WTC11 (cell line): ENCODE measurements around the gene F10. TPM values are rescaled to one million over a fixed set of nuclear protein-coding genes. Genes with fewer than 3 reads are reported as not detected.

Experiments
- ATAC-seq: fragments of 200-7000 bp; cut with Tn5 transposase; 2 replicates; pipeline ENCODE4 v1.10.0; 2021; ENCODE audit warnings: mild to moderate bottlenecking, moderate library complexity
- CTCF ChIA-PET: fragments of 300-600 bp; sonication (Branson Sonifier 250); formaldehyde crosslinking; loops from one replicate; lab custom pipeline; 2021; ENCODE audit warnings: antibody characterized with exemption; lab: Charles Lee
- POLR2A ChIA-PET: fragments of 350-600 bp; sonication (Branson Sonifier 250); formaldehyde crosslinking; loops from one replicate; lab custom pipeline; 2021; ENCODE audit warnings: antibody characterized with exemption; lab: Charles Lee
- DNase-seq: peaks from one replicate; pipeline ENCODE4 v3.0.0; 2021; ENCODE audit warnings: low spot score
- H3K27ac Mint-ChIP-seq: 2 replicates; pipeline ENCODE4 v1.8.0; 2021; ENCODE audit warnings: mixed read lengths
- H3K27me3 Mint-ChIP-seq: 2 replicates; pipeline ENCODE4 v1.8.0; 2021; ENCODE audit warnings: low read depth, mild to moderate bottlenecking, moderate library complexity, mixed read lengths
- H3K36me3 Mint-ChIP-seq: 2 replicates; pipeline ENCODE4 v1.8.0; 2021; ENCODE audit warnings: mixed read lengths
- H3K4me1 Mint-ChIP-seq: 2 replicates; pipeline ENCODE4 v1.8.0; 2022; ENCODE audit warnings: mixed read lengths
- H3K4me3 Mint-ChIP-seq: 2 replicates; pipeline ENCODE4 v1.8.0; 2021; ENCODE audit warnings: mild to moderate bottlenecking, moderate library complexity, mixed read lengths
- H3K9me3 Mint-ChIP-seq: 2 replicates; pipeline ENCODE4 v1.8.0; 2021; ENCODE audit warnings: mixed read lengths
- ARID4B ChIP-seq: sonication (generic); formaldehyde crosslinking; IDR thresholded peaks from 2 replicates; pipeline ENCODE4 v1.8.0; 2023; ENCODE audit warnings: missing genetic modification reagents, mild to moderate bottlenecking, borderline replicate concordance
- ATF3 ChIP-seq: sonication (generic); formaldehyde crosslinking; conservative IDR thresholded peaks from 2 replicates; pipeline ENCODE4 v1.8.1; 2022; ENCODE audit warnings: mild to moderate bottlenecking, missing genetic modification reagents
- CBFB ChIP-seq: sonication (generic); formaldehyde crosslinking; IDR thresholded peaks from 2 replicates; pipeline ENCODE4 v1.8.1; 2022; ENCODE audit warnings: mild to moderate bottlenecking, low read depth, missing genetic modification reagents
- FOXJ3 ChIP-seq: sonication (generic); formaldehyde crosslinking; IDR thresholded peaks from 2 replicates; pipeline ENCODE4 v1.9.0; 2021; ENCODE audit warnings: missing genetic modification reagents, mild to moderate bottlenecking, borderline replicate concordance
- GTF2I ChIP-seq: fragments of 250-450 bp; sonication (Bioruptor Pico); conservative IDR thresholded peaks from 2 replicates; pipeline ENCODE4 v1.4.0; 2021; ENCODE audit warnings: mild to moderate bottlenecking
- MYBL2 ChIP-seq: sonication (generic); formaldehyde crosslinking; IDR thresholded peaks from 2 replicates; pipeline ENCODE4 v1.8.1; 2023; ENCODE audit warnings: mild to moderate bottlenecking, moderate library complexity, missing genetic modification reagents
- NFATC4 ChIP-seq: fragments of 250-450 bp; sonication (Bioruptor Pico); IDR thresholded peaks from 2 replicates; pipeline ENCODE4 v1.9.0; 2021; ENCODE audit warnings: mild to moderate bottlenecking
- NR1H2 ChIP-seq: sonication (generic); formaldehyde crosslinking; IDR thresholded peaks from 2 replicates; pipeline ENCODE4 v1.9.0; 2021; ENCODE audit warnings: mild to moderate bottlenecking, moderate library complexity, missing genetic modification reagents
- PRDM15 ChIP-seq: sonication (generic); formaldehyde crosslinking; IDR thresholded peaks from 2 replicates; pipeline ENCODE4 v1.8.0; 2022; ENCODE audit warnings: missing genetic modification reagents
- RORB ChIP-seq: fragments of 250-450 bp; sonication (Bioruptor Pico); IDR thresholded peaks from 2 replicates; pipeline ENCODE4 v1.9.0; 2021; ENCODE audit warnings: mild to moderate bottlenecking
- SMAD3 ChIP-seq: sonication (generic); formaldehyde crosslinking; IDR thresholded peaks from 2 replicates; pipeline ENCODE4 v1.8.0; 2022; ENCODE audit warnings: missing genetic modification reagents, mild to moderate bottlenecking, borderline replicate concordance
- TP53 ChIP-seq: sonication (generic); formaldehyde crosslinking; IDR thresholded peaks from 2 replicates; pipeline ENCODE4 v1.8.1; 2023; ENCODE audit warnings: mild to moderate bottlenecking, missing genetic modification reagents
- ZNF416 ChIP-seq: fragments of 250-450 bp; sonication (Bioruptor Pico); IDR thresholded peaks from 2 replicates; pipeline ENCODE4 v1.9.0; 2021; ENCODE audit warnings: mild to moderate bottlenecking, inconsistent platforms
- total RNA-seq: library from RNA; stranded (reverse); gene quantifications from 3 replicates; pipeline ENCODE4 v1.2.3, GENCODE V29; 2021
- TF ChIP-seq, protein P1 (sequence below): sonication (generic); formaldehyde crosslinking; IDR thresholded peaks from 2 replicates; pipeline ENCODE4 v1.8.1; 2023; ENCODE audit warnings: mild to moderate bottlenecking, missing genetic modification reagents, moderate library complexity
- TF ChIP-seq, protein P2 (sequence below): sonication (generic); formaldehyde crosslinking; IDR thresholded peaks from 2 replicates; pipeline ENCODE4 v1.8.1; 2023; ENCODE audit warnings: mild to moderate bottlenecking, moderate library complexity, missing genetic modification reagents
- TF ChIP-seq, protein P3 (sequence below): sonication (generic); formaldehyde crosslinking; IDR thresholded peaks from 2 replicates; pipeline ENCODE4 v1.8.1; 2022; ENCODE audit warnings: mild to moderate bottlenecking, moderate library complexity, missing genetic modification reagents
- TF ChIP-seq, protein P4 (sequence below): fragments of 250-450 bp; sonication (Bioruptor Pico); IDR thresholded peaks from 2 replicates; pipeline ENCODE4 v1.9.0; 2021; ENCODE audit warnings: mild to moderate bottlenecking

F10 gene
- total RNA-seq, 1 experiment from 2014 or later = 0.87 TPM

- Mint-ChIP-seq H3K4me1 (peaks cover 9% of the 10 kb centered on the region), H3K4me3 (no peak overlapping the region), H3K9me3 (no peaks in the 10 kb centered on the region), H3K27ac (no peak overlapping the region), H3K36me3 (no peaks in the 10 kb centered on the region), H3K27me3 (no peaks in the 10 kb centered on the region; the same call in 1 of the 2 replicates)
- ChIA-PET CTCF (no interaction called here), POLR2A (no interaction called here)
- ATAC-seq (no peak), DNase-seq (no peak)
- TF ChIP-seq, protein P1, sequence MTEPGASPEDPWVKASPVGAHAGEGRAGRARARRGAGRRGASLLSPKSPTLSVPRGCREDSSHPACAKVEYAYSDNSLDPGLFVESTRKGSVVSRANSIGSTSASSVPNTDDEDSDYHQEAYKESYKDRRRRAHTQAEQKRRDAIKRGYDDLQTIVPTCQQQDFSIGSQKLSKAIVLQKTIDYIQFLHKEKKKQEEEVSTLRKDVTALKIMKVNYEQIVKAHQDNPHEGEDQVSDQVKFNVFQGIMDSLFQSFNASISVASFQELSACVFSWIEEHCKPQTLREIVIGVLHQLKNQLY (CRISPR knock-in tag) = no peak
- TF ChIP-seq NFATC4 (CRISPR knock-in tag) (no peak), ZNF416 (CRISPR knock-in tag) (no peak), PRDM15 (CRISPR knock-in tag) (no peak), GTF2I (CRISPR knock-in tag) (no peak), CBFB (no peak), SMAD3 (CRISPR knock-in tag) (no peak), TP53 (CRISPR knock-in tag) (no peak)
- TF ChIP-seq, protein P2, sequence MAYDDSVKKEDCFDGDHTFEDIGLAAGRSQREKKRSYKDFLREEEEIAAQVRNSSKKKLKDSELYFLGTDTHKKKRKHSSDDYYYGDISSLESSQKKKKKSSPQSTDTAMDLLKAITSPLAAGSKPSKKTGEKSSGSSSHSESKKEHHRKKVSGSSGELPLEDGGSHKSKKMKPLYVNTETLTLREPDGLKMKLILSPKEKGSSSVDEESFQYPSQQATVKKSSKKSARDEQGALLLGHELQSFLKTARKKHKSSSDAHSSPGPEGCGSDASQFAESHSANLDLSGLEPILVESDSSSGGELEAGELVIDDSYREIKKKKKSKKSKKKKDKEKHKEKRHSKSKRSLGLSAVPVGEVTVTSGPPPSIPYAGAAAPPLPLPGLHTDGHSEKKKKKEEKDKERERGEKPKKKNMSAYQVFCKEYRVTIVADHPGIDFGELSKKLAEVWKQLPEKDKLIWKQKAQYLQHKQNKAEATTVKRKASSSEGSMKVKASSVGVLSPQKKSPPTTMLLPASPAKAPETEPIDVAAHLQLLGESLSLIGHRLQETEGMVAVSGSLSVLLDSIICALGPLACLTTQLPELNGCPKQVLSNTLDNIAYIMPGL (CRISPR knock-in tag) = no peak
Measured at GRCh38 chr13:113121183-113121927, 1.2 kb upstream of the F10 start.

DNA sequence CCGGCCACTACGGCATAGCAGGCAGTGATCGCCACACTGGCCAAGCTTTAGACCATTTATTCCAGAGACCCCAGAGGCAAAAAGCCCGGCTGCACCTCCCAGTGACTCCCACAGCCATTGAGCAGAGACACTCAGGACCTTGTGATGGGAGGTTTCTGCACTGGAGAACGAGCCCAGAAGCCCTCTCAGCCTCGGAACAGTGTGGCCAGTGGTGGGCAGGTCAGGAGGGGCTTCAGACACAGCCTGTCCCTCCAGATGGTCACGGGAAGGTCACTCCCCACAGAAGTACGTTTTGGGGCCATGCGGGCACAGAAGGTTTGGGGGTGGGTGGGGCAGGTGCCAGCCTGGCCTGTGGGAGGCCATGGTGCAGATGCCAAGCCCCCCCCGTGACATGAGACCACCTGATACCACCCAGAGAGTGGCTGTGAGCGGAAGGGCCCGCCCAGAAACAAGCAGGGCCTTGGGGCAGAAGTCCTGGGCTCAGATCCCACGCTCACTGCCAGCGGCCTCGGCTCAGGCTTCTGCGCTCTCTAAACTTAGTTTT, 599 bp upstream of the F10 start:
- POLR2A ChIA-PET = no interaction called here
- no peak overlapping the region for H3K27ac Mint-ChIP-seq
- DNase-seq (no peak), ATAC-seq (no peak)
- CTCF ChIA-PET = interaction anchor here (0.9 to 2.8 kb wide), 5 partner anchors 19 to 117 kb away, joined by 3 to 14 read pairs (median 4); no protein-coding TSS in a partner anchor
- no peaks in the 10 kb centered on the region for H3K9me3 Mint-ChIP-seq
- H3K27me3 Mint-ChIP-seq = no peaks in the 10 kb centered on the region; the same call in 1 of the 2 replicates
- H3K4me3 Mint-ChIP-seq = no peak overlapping the region
- H3K4me1 Mint-ChIP-seq = peaks cover 9% of the 10 kb centered on the region
- H3K36me3 Mint-ChIP-seq = no peaks in the 10 kb centered on the region
- TF ChIP-seq ATF3 (no peak), NR1H2 (CRISPR knock-in tag) (no peak), MYBL2 (CRISPR knock-in tag) (no peak), ARID4B (no peak), FOXJ3 (CRISPR knock-in tag) (no peak), RORB (CRISPR knock-in tag) (no peak)
- TF ChIP-seq, protein P3, sequence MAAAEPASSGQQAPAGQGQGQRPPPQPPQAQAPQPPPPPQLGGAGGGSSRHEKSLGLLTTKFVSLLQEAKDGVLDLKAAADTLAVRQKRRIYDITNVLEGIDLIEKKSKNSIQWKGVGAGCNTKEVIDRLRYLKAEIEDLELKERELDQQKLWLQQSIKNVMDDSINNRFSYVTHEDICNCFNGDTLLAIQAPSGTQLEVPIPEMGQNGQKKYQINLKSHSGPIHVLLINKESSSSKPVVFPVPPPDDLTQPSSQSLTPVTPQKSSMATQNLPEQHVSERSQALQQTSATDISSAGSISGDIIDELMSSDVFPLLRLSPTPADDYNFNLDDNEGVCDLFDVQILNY (CRISPR knock-in tag) = no peak
- TF ChIP-seq, protein P4, sequence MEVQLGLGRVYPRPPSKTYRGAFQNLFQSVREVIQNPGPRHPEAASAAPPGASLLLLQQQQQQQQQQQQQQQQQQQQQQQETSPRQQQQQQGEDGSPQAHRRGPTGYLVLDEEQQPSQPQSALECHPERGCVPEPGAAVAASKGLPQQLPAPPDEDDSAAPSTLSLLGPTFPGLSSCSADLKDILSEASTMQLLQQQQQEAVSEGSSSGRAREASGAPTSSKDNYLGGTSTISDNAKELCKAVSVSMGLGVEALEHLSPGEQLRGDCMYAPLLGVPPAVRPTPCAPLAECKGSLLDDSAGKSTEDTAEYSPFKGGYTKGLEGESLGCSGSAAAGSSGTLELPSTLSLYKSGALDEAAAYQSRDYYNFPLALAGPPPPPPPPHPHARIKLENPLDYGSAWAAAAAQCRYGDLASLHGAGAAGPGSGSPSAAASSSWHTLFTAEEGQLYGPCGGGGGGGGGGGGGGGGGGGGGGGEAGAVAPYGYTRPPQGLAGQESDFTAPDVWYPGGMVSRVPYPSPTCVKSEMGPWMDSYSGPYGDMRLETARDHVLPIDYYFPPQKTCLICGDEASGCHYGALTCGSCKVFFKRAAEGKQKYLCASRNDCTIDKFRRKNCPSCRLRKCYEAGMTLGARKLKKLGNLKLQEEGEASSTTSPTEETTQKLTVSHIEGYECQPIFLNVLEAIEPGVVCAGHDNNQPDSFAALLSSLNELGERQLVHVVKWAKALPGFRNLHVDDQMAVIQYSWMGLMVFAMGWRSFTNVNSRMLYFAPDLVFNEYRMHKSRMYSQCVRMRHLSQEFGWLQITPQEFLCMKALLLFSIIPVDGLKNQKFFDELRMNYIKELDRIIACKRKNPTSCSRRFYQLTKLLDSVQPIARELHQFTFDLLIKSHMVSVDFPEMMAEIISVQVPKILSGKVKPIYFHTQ (CRISPR knock-in tag) = no peak
